Breast epithelium (tissue), 4 donors: ENCODE data around the gene MXRA8. TPM values are rescaled to one million over a fixed set of nuclear protein-coding genes. Genes with fewer than 3 reads are reported as not detected.

Experiments
- DNase-seq, 2 donors: peaks; one replicate each; pipeline ENCODE4 v3.0.0-alpha.2; 2019; ENCODE audit warnings: low spot score in 2 of 2
- H3K27ac ChIP-seq, 2 donors: fragments of 200-600 bp; sonication (generic) in 1 of 2; one replicate each; pipeline ENCODE4 v1.5.1; 2016 to 2019; ENCODE audit warnings: mild to moderate bottlenecking in 1 of 2
- H3K27me3 ChIP-seq, 2 donors: fragments of 200-600 bp; sonication (generic) in 1 of 2; one replicate each; pipeline versions ENCODE4 v1.5.1 to v1.6.0; 2017 to 2019; ENCODE audit warnings: control low read depth in 1 of 2, mild to moderate bottlenecking in 1 of 2
- H3K36me3 ChIP-seq: fragments of 200-600 bp; one replicate; pipeline ENCODE4 v1.5.1; 2019
- H3K4me1 ChIP-seq, 2 donors: fragments of 200-600 bp; sonication (generic); one replicate each; pipeline ENCODE4 v1.5.1; 2016 to 2019; ENCODE audit warnings: control low read depth in 1 of 2
- H3K4me3 ChIP-seq, 3 donors: fragments of 200-600 bp; sonication (generic); 1 replicate in 2 of 3; 2 replicates in 1 of 3; pipeline ENCODE4 v1.5.1; 2016 to 2019; ENCODE audit warnings: mild to moderate bottlenecking in 3 of 3, moderate library complexity in 2 of 3
- H3K9me3 ChIP-seq, 2 donors: fragments of 200-600 bp; sonication (generic) in 1 of 2; one replicate each; pipeline ENCODE4 v1.5.1; 2016 to 2019; ENCODE audit warnings: control low read depth in 1 of 2
- POLR2A ChIP-seq: fragments of 450-650 bp; IDR thresholded peaks from one replicate; pipeline ENCODE4 v1.6.1; 2016; ENCODE audit warnings: antibody characterized with exemption, mild to moderate bottlenecking, moderate library complexity
- POLR2AphosphoS5 ChIP-seq, 3 donors: sonication (generic); formaldehyde crosslinking; IDR thresholded peaks; one replicate each; pipeline ENCODE4 v1.6.1; 2017; ENCODE audit warnings: antibody characterized with exemption in 3 of 3
- intact Hi-C: fragments of 100-400 bp; cut with DNase I; formaldehyde crosslinking; loops from one replicate; pipeline ENCODE4 v1.15.1; 2023; ENCODE audit warnings: low total_unique reads
- total RNA-seq, 3 donors: library from RNA; depleted of rRNA; stranded (reverse); fragments of >200 nt; gene quantifications; one replicate each; pipeline ENCODE4 v1.1.0, GENCODE V29; 2016
- TF ChIP-seq, protein P1 (sequence below), 3 donors: fragments of 450-650 bp; IDR thresholded peaks; one replicate each; pipeline ENCODE4 v1.5.1; 2016 to 2017; ENCODE audit warnings: antibody characterized with exemption in 3 of 3, mild to moderate bottlenecking in 3 of 3, moderate library complexity in 3 of 3

MXRA8 gene
- total RNA-seq, 3 donors from 2014 or later, result 93.4 to 308 (median 99.8) TPM

DNA sequence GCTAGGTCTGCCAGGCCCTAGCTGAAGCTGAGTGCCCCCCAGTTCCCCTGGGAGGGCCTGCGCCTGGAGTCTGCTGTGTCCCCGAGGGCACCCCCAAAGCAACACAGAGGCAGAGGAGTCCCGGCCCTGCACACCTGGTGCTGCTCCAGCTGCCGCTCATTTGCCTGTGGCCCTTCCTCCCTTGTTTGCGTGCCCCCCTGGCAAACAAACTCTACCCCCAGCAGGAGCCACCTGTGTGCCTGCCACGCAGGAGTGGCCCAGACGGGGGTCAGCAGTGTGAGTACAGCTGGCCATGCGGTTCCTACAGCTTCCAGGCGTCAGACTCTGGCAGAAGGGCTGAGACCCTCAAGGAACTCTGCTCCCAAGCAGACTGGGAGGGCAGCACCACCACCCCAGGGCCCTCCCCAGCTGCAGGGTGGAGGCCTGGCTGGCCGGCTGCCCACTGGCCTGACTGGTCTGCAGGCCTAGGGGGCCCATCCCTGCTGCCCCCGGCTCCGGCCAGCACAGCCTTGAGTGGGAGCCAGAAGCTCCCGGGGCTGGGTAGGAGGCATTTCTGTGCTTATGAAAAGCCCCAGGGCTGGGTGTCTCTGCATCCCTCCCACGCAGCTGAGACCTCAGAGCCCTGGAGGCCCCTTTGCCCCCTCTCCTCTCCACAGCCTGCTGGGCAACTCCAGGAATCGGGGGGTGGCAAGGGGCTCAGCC lies 27.8 kb downstream of the MXRA8 start:
- H3K27me3 ChIP-seq, result no peaks in the 10 kb centered on the region
- H3K9me3 ChIP-seq, result no peaks in the 10 kb centered on the region
- no peak for DNase-seq
- intact Hi-C loops, result no loop called here
- no peak overlapping the region for H3K27ac ChIP-seq
- no peak overlapping the region for H3K4me3 ChIP-seq
- TF ChIP-seq, protein P1, sequence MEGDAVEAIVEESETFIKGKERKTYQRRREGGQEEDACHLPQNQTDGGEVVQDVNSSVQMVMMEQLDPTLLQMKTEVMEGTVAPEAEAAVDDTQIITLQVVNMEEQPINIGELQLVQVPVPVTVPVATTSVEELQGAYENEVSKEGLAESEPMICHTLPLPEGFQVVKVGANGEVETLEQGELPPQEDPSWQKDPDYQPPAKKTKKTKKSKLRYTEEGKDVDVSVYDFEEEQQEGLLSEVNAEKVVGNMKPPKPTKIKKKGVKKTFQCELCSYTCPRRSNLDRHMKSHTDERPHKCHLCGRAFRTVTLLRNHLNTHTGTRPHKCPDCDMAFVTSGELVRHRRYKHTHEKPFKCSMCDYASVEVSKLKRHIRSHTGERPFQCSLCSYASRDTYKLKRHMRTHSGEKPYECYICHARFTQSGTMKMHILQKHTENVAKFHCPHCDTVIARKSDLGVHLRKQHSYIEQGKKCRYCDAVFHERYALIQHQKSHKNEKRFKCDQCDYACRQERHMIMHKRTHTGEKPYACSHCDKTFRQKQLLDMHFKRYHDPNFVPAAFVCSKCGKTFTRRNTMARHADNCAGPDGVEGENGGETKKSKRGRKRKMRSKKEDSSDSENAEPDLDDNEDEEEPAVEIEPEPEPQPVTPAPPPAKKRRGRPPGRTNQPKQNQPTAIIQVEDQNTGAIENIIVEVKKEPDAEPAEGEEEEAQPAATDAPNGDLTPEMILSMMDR (IDR thresholded peaks at IDR 0.05), result no peak
- TF ChIP-seq POLR2A (no peak), POLR2AphosphoS5 (IDR thresholded peaks at IDR 0.05) (no peak)
- H3K4me1 ChIP-seq, result peaks cover 19 to 24% of the 10 kb centered on the region in 2 donors
- H3K36me3 ChIP-seq, result no peaks in the 10 kb centered on the region

DNA sequence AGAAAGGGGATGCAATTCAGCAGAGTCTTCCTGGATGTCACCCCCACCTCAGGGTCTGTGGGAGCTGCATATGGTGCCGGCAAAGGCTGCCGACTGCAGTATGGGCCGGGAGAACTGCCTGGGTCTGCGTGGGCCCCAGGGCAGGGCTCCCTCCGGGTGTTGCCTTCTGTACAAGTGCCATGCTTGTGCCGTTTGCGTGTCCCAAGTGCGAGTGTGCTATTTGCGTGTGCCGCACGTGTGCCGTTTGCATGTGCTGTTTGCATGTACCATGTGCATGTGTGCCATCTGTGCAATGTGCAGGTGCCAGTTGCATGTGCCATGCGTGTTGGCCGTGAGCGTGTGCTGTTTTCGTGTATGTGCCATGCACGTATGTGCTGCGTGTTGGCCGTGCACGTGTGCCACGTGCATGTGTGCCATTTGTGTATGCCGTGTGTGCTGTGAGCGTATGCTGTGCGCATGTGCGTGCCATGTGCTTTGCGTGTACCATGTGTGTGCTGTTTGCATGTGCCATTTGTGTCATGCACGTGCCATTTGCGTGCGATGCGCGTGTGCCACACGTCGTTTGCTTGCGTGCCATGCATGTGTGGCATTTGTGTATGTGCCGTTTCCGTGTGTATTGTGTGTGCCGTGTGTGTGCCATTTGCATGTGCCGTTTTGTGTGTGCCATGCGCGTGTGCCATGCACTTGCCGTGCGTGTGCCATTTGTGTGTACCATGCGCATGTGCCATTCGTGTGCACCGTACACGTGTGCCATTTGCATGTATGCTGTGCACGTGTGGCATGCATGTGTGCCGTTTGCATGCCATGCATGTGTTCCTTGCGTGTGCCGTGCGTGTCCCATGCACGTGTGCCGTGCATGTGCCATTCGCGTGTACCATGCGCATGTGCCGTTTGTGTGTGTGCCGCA lies 28.8 kb downstream of the MXRA8 start:
- TF ChIP-seq, protein P1 (IDR thresholded peaks at IDR 0.05), result no peak
- no peak for TF ChIP-seq POLR2AphosphoS5 (IDR thresholded peaks at IDR 0.05)
- no peak for TF ChIP-seq POLR2A
- Histone ChIP-seq H3K9me3 (no peaks in the 10 kb centered on the region), H3K27ac (no peak overlapping the region), H3K4me3 (no peak overlapping the region), H3K27me3 (no peaks in the 10 kb centered on the region), H3K36me3 (no peaks in the 10 kb centered on the region), H3K4me1 (peaks cover 24 to 26% of the 10 kb centered on the region in 2 donors)
- DNase-seq, result no peak
- intact Hi-C loops, result no loop called here

DNA sequence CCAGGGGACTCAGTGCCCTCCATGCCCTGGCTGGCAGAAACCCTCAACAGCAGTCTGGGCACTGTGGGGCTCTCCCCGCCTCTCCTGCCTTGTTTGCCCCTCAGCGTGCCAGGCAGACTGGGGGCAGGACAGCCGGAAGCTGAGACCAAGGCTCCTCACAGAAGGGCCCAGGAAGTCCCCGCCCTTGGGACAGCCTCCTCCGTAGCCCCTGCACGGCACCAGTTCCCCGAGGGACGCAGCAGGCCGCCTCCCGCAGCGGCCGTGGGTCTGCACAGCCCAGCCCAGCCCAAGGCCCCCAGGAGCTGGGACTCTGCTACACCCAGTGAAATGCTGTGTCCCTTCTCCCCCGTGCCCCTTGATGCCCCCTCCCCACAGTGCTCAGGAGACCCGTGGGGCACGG lies 30.1 kb downstream of the MXRA8 start:
- Histone ChIP-seq H3K27ac (no peak overlapping the region), H3K4me1 (peaks cover 21% of the 10 kb centered on the region in 2 donors), H3K36me3 (no peaks in the 10 kb centered on the region), H3K9me3 (no peaks in the 10 kb centered on the region), H3K4me3 (no peak overlapping the region), H3K27me3 (no peaks in the 10 kb centered on the region)
- TF ChIP-seq, protein P1 (IDR thresholded peaks at IDR 0.05), result no peak
- TF ChIP-seq POLR2AphosphoS5 (IDR thresholded peaks at IDR 0.05) (no peak), POLR2A (no peak)
- DNase-seq, result no peak
- intact Hi-C loops, result no loop called here

DNA sequence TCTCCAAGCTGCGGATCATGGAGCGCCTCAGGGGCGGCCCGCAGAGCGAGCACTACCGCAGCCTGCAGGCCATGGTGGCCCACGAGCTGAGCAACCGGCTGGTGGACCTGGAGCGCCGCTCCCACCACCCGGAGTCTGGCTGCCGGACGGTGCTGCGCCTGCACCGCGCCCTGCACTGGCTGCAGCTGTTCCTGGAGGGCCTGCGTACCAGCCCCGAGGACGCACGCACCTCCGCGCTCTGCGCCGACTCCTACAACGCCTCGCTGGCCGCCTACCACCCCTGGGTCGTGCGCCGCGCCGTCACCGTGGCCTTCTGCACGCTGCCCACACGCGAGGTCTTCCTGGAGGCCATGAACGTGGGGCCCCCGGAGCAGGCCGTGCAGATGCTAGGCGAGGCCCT lies 31.1 kb downstream of the MXRA8 start:
- Histone ChIP-seq H3K27me3 (no peaks in the 10 kb centered on the region), H3K27ac (no peak overlapping the region), H3K4me3 (no peak overlapping the region), H3K9me3 (no peaks in the 10 kb centered on the region), H3K36me3 (no peaks in the 10 kb centered on the region), H3K4me1 (peaks cover 13 to 19% of the 10 kb centered on the region in 2 donors)
- intact Hi-C loops, result no loop called here
- DNase-seq, result no peak
- TF ChIP-seq, protein P1 (IDR thresholded peaks at IDR 0.05), result no peak
- TF ChIP-seq POLR2AphosphoS5 (IDR thresholded peaks at IDR 0.05) (no peak), POLR2A (no peak)
